IMR-90 (cell line): ENCODE measurements around the gene AAMP. TPM values are rescaled to one million over a fixed set of nuclear protein-coding genes. Genes with fewer than 3 reads are reported as not detected.

Source experiments
- ATAC-seq: fragments of 200-7000 bp; cut with Tn5 transposase; 2 replicates; pipeline ENCODE4 v1.9.1; 2020; ENCODE audit warnings: low read depth, mild to moderate bottlenecking, moderate library complexity
- BruUV-seq: library from RNA; stranded (reverse); fragments of 400-500 nt; replicated peaks from 2 replicates; lab custom pipeline; 2021; lab: Mats Ljungman, UMichigan
- CTCF ChIA-PET: fragments of 300-600 bp; formaldehyde crosslinking; extraction: SDS; loops from one replicate; lab custom pipeline; 2021; ENCODE audit warnings: antibody characterized with exemption; lab: Yijun Ruan, JAX
- POLR2A ChIA-PET: fragments of 300-600 bp; sonication (Branson Sonifier 250); formaldehyde crosslinking; loops from one replicate; lab custom pipeline; 2022; ENCODE audit warnings: antibody characterized with exemption; ENCODE audit not compliant: unreplicated experiment; lab: Charles Lee
- DNase-seq: peaks from one replicate; pipeline ENCODE4 v3.0.0; 2013
- H2AFZ ChIP-seq: replicated peaks from 2 replicates; pipeline ENCODE3; 2013; ENCODE audit warnings: low read length, mild to moderate bottlenecking; ENCODE audit not compliant: poor library complexity
- H2AK5ac ChIP-seq: 2 replicates; pipeline ENCODE4 v1.6.1; 2013; ENCODE audit warnings: low read depth, low read length, inconsistent platforms
- H2AK9ac ChIP-seq: replicated peaks from 2 replicates; pipeline ENCODE3; 2013; ENCODE audit warnings: mild to moderate bottlenecking, low read depth, low read length, moderate library complexity; ENCODE audit not compliant: poor library complexity
- H2BK120ac ChIP-seq: 2 replicates; pipeline ENCODE4 v1.6.1; 2013; ENCODE audit warnings: low read depth, low read length, inconsistent platforms
- H2BK15ac ChIP-seq: 3 replicates; pipeline ENCODE4 v1.6.1; 2013; ENCODE audit warnings: low read depth, low read length, inconsistent platforms
- H2BK20ac ChIP-seq: 2 replicates; pipeline ENCODE4 v1.6.1; 2013; ENCODE audit warnings: low read depth, mild to moderate bottlenecking, inconsistent platforms, low read length, moderate library complexity
- H2BK5ac ChIP-seq: 2 replicates; pipeline ENCODE4 v1.6.1; 2013; ENCODE audit warnings: mild to moderate bottlenecking, low read depth, low read length, inconsistent platforms; ENCODE audit not compliant: poor library complexity, severe bottlenecking
- H3K14ac ChIP-seq: replicated peaks from 2 replicates; pipeline ENCODE4 v1.6.1; 2013; ENCODE audit warnings: low read depth, low read length, inconsistent platforms
- H3K18ac ChIP-seq: 2 replicates; pipeline ENCODE4 v1.6.1; 2013; ENCODE audit warnings: low read depth, low read length, control low read depth
- H3K23ac ChIP-seq: 2 replicates; pipeline ENCODE4 v1.6.1; 2013; ENCODE audit warnings: low read depth, low read length, inconsistent platforms
- H3K27ac ChIP-seq: 2 replicates; pipeline ENCODE4 v1.5.1; 2013; ENCODE audit warnings: mild to moderate bottlenecking, control low read depth, low read length; ENCODE audit not compliant: insufficient read depth
- H3K27me3 ChIP-seq: 2 replicates; pipeline ENCODE4 v1.6.1; 2013; ENCODE audit warnings: low read length; ENCODE audit not compliant: control insufficient read depth, insufficient read depth
- H3K36me3 ChIP-seq: 2 replicates; pipeline ENCODE4 v1.6.1; 2013; ENCODE audit warnings: low read length, mixed read lengths; ENCODE audit not compliant: control insufficient read depth, insufficient read depth
- H3K4ac ChIP-seq: 2 replicates; pipeline ENCODE4 v1.6.1; 2013; ENCODE audit warnings: low read depth, low read length, inconsistent platforms
- H3K4me1 ChIP-seq: 2 replicates; pipeline ENCODE4 v1.6.1; 2013; ENCODE audit warnings: low read length, mixed read lengths; ENCODE audit not compliant: control insufficient read depth, insufficient read depth
- H3K4me2 ChIP-seq: 2 replicates; pipeline ENCODE4 v1.6.1; 2013; ENCODE audit warnings: low read depth, mild to moderate bottlenecking, control low read depth, low read length, moderate library complexity
- H3K4me3 ChIP-seq: 2 replicates; pipeline ENCODE4 v1.5.1; 2013; ENCODE audit warnings: low read depth, mild to moderate bottlenecking, control low read depth, low read length, moderate library complexity; ENCODE audit not compliant: insufficient read depth
- H3K56ac ChIP-seq: 2 replicates; pipeline ENCODE4 v1.6.1; 2013; ENCODE audit warnings: low read length, inconsistent platforms; ENCODE audit not compliant: insufficient read depth; ENCODE audit errors: extremely low read depth
- H3K79me1 ChIP-seq, 2 experiments: 2 replicates each; pipeline ENCODE4 v1.6.1; 2013; ENCODE audit warnings: low read length in 2 of 2, inconsistent platforms in 1 of 2, low read depth in 1 of 2
- H3K9ac ChIP-seq: 2 replicates; pipeline ENCODE4 v1.6.1; 2013; ENCODE audit warnings: low read depth, low read length, control low read depth
- H3K9me1 ChIP-seq: 2 replicates; pipeline ENCODE4 v1.6.1; 2013; ENCODE audit warnings: low read length, inconsistent platforms; ENCODE audit not compliant: insufficient read depth
- H3K9me3 ChIP-seq: 2 replicates; pipeline ENCODE4 v1.6.1; 2013; ENCODE audit warnings: low read length; ENCODE audit not compliant: control insufficient read depth, insufficient read depth
- H4K20me1 ChIP-seq: 2 replicates; pipeline ENCODE4 v1.6.1; 2013; ENCODE audit warnings: low read length, inconsistent platforms; ENCODE audit not compliant: insufficient read depth
- H4K5ac ChIP-seq: 2 replicates; pipeline ENCODE4 v1.6.1; 2013; ENCODE audit warnings: mild to moderate bottlenecking, low read depth, low read length, control low read depth
- H4K8ac ChIP-seq, 2 experiments: 2 replicates each; pipeline ENCODE4 v1.6.1; 2013; ENCODE audit warnings: low read depth in 2 of 2, low read length in 2 of 2, control low read depth in 1 of 2, inconsistent platforms in 1 of 2
- H4K91ac ChIP-seq: 2 replicates; pipeline ENCODE4 v1.6.1; 2013; ENCODE audit warnings: low read depth, low read length, inconsistent platforms; ENCODE audit not compliant: insufficient read depth
- BHLHE40 ChIP-seq: fragments of 150-350 bp; IDR thresholded peaks from 2 replicates; pipeline ENCODE4 v1.6.1; 2016; ENCODE audit warnings: mild to moderate bottlenecking, low read depth, low read length
- CHD1 ChIP-seq: IDR thresholded peaks from 2 replicates; pipeline ENCODE4 v1.6.1; 2012; ENCODE audit warnings: low read depth, low read length, improper control_type of control experiment
- FOS ChIP-seq: fragments of 150-350 bp; IDR thresholded peaks from 2 replicates; pipeline ENCODE4 v1.6.1; 2016; ENCODE audit warnings: low read depth, low read length
- MAFK ChIP-seq: IDR thresholded peaks from 2 replicates; pipeline ENCODE4 v1.6.1; 2012; ENCODE audit warnings: low read depth, low read length, improper control_type of control experiment
- MAZ ChIP-seq: IDR thresholded peaks from 2 replicates; pipeline ENCODE4 v1.6.1; 2012; ENCODE audit warnings: low read depth, mild to moderate bottlenecking, low read length, improper control_type of control experiment, moderate library complexity, borderline replicate concordance
- NFE2L2 ChIP-seq: fragments of 150-350 bp; IDR thresholded peaks from 2 replicates; pipeline ENCODE4 v1.6.1; 2016; ENCODE audit warnings: low read depth, mild to moderate bottlenecking, low read length
- POLR2A ChIP-seq: IDR thresholded peaks from 2 replicates; pipeline ENCODE4 v1.6.1; 2012; ENCODE audit warnings: mild to moderate bottlenecking, low read depth, low read length
- RAD21 ChIP-seq: IDR thresholded peaks from 2 replicates; pipeline ENCODE4 v1.6.1; 2012; ENCODE audit warnings: low read length, improper control_type of control experiment
- RCOR1 ChIP-seq: IDR thresholded peaks from 2 replicates; pipeline ENCODE4 v1.6.1; 2012; ENCODE audit warnings: mild to moderate bottlenecking, low read length, improper control_type of control experiment; ENCODE audit not compliant: insufficient replicate concordance
- SMC3 ChIP-seq: fragments of 150-350 bp; IDR thresholded peaks from 2 replicates; pipeline ENCODE4 v1.6.1; 2016; ENCODE audit warnings: low read depth, mild to moderate bottlenecking, antibody characterized with exemption, low read length, moderate library complexity
- WGBS, 2 experiments: methylation state at CpG; one replicate each; pipeline versions ENCODE4 v1.1.5 to v1.1.7; 2013; ENCODE audit warnings: missing lambda C conversion rate in 2 of 2; ENCODE audit not compliant: insufficient read length in 1 of 2; ENCODE audit errors: extremely low coverage in 2 of 2; 5-methylcytosine and 5-hydroxymethylcytosine counted together
- dilution Hi-C: fragments of 300-500 bp; cut with HindIII; formaldehyde crosslinking; loops from one replicate; pipeline ENCODE4 v1.14.3; 2018; ENCODE audit warnings: low sequenced_read_pairs; ENCODE audit not compliant: unreplicated experiment
- in situ Hi-C: fragments of 300-500 bp; cut with MboI; formaldehyde crosslinking; loops from 3 replicates; pipeline ENCODE4 v1.14.3; 2019; ENCODE audit warnings: low sequenced_read_pairs, inconsistent platforms, mixed read lengths
- intact Hi-C: fragments of 100-400 bp; cut with micrococcal nuclease; formaldehyde crosslinking; loops from 2 replicates; pipeline ENCODE4 v1.10.0; 2022
- polyA plus RNA-seq, 3 experiments: library from polyadenylated mRNA; depleted of rRNA; stranded (reverse); fragments of >200 nt; gene quantifications; 2 replicates each; pipeline ENCODE4 v1.2.3, GENCODE V29; 2012; ENCODE audit warnings: low replicate concordance in 1 of 3
- total RNA-seq: library from RNA; depleted of rRNA; stranded (reverse); fragments of >200 nt; gene quantifications from 2 replicates; pipeline ENCODE4 v1.2.3, GENCODE V29; 2012
- TF ChIP-seq, protein P1 (sequence below): fragments of 150-350 bp; IDR thresholded peaks from 2 replicates; pipeline ENCODE4 v1.6.1; 2016; ENCODE audit warnings: low read depth, mild to moderate bottlenecking, low read length, moderate library complexity, borderline replicate concordance
- TF ChIP-seq, protein P2 (sequence below): fragments of 150-350 bp; IDR thresholded peaks from 2 replicates; pipeline ENCODE4 v1.6.1; 2017; ENCODE audit warnings: mild to moderate bottlenecking, antibody characterized with exemption, low read length, low read depth
- TF ChIP-seq, protein P3 (sequence below): conservative IDR thresholded peaks from 2 replicates; pipeline ENCODE4 v1.5.1; 2012; ENCODE audit warnings: mild to moderate bottlenecking, low read depth, low read length, improper control_type of control experiment

The AAMP gene
- total and polyA plus RNA-seq, 2 of the 4 experiments (the other 2 are of a cell fraction) = 104 to 112 TPM

DNA sequence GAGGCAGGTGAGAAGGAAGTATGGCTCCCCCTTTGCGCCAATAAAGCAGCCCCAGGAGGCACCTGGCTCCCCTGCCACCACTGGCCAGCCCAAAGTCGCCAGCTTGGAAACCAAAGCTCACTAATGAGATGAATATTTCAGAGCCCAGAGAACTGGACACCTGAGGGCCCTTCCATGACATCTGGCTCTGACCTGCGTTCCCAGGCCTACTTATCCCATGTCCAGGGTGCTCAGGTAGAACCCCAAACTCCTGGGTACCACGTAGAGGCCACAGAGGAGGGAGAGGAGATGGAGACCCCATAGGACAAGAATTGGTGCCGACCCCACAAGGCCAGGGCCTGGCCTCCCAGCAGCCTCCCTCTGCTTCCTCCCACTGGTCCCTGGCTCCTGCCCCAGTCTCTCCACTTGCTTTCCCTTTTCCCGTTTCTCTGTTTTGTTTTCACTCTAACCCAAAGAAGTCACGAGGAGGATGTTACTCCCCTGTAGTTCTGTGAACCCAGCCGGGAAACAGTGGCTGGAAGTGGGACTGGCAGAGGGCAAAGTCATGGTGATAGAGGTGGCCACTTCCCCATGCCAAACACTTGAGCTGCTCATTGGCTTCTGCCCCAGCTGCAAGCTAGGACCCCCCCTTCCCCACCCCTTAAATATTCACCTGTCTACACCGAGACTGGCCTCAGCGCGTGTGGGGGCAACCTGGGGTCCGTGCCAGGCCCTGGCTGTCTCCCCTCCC, 21.5 kb upstream of the AAMP start:
- ATAC-seq (no peak; the same call in 1 of the 2 replicates), DNase-seq (peak; percentile 31)
- Histone ChIP-seq H3K27me3 (no peaks in the 10 kb centered on the region), H2AK9ac (peak overlapping the region; percentile 98), H4K5ac (peak overlapping the region; percentile 45; the same call in 1 of the 2 replicates), H3K4ac (peak overlapping the region; percentile 92), H3K4me2 (peak overlapping the region; percentile 92), H3K4me3 (peak overlapping the region; percentile 86), H2BK5ac (peak overlapping the region; percentile 80), H4K91ac (peak overlapping the region; percentile 75), H2BK20ac (no peak overlapping the region), H3K36me3 (no peaks in the 10 kb centered on the region), H2AFZ (peak overlapping the region; percentile 80), H3K4me1 (peaks cover 20% of the 10 kb centered on the region), H3K27ac (peak overlapping the region; percentile 92), H3K14ac (peak overlapping the region; percentile 94), H2BK15ac (no peak overlapping the region), H3K9ac (peak overlapping the region; percentile 86), H3K9me3 (no peaks in the 10 kb centered on the region), H3K9me1 (peaks cover 18% of the 10 kb centered on the region), H3K18ac (peak overlapping the region; percentile 44; the same call in 1 of the 2 replicates), H2AK5ac (peak overlapping the region; percentile 65), H3K23ac (peak overlapping the region; percentile 76), H4K20me1 (peaks cover 15% of the 10 kb centered on the region), H4K8ac (peak overlapping the region; percentile 30 to 88; a peak in 2 of 4 replicates), H3K79me1 (peaks cover 15 to 41% of the 10 kb centered on the region in 2 experiments; a peak in 3 of 4 replicates), H3K56ac (0 out of 2 replicates have a peak overlapping the region, but pooled peaks have one; percentile 26), H2BK120ac (0 out of 2 replicates have a peak overlapping the region, but pooled peaks have one; percentile 51)
- intact Hi-C loops (loop anchor here (2.0 to 5.0 kb wide), 2 partner anchors 105 to 356 kb away; no protein-coding TSS in a partner anchor), in situ Hi-C loops (no loop called here), dilution Hi-C loops (no loop called here)
- no TSS peak for BruUV-seq
- ChIA-PET POLR2A (no interaction called here), CTCF (interaction anchor here (1.6 kb wide), 1 partner anchor 19 kb away, joined by 4 read pairs; no protein-coding TSS in a partner anchor)
- WGBS, 2 experiments = 67% methylated on average over 1 of the region's 12 CpGs; no CpG with 5 or more reads in 1 of the 2 experiments
- TF ChIP-seq NFE2L2 = no peak
- no peak for TF ChIP-seq MAFK
- TF ChIP-seq BHLHE40 = no peak
- TF ChIP-seq, protein P1, sequence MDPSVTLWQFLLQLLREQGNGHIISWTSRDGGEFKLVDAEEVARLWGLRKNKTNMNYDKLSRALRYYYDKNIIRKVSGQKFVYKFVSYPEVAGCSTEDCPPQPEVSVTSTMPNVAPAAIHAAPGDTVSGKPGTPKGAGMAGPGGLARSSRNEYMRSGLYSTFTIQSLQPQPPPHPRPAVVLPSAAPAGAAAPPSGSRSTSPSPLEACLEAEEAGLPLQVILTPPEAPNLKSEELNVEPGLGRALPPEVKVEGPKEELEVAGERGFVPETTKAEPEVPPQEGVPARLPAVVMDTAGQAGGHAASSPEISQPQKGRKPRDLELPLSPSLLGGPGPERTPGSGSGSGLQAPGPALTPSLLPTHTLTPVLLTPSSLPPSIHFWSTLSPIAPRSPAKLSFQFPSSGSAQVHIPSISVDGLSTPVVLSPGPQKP = no peak
- TF ChIP-seq RAD21 = no peak
- TF ChIP-seq RCOR1 = no peak
- TF ChIP-seq MAZ = no peak
- TF ChIP-seq, protein P2, sequence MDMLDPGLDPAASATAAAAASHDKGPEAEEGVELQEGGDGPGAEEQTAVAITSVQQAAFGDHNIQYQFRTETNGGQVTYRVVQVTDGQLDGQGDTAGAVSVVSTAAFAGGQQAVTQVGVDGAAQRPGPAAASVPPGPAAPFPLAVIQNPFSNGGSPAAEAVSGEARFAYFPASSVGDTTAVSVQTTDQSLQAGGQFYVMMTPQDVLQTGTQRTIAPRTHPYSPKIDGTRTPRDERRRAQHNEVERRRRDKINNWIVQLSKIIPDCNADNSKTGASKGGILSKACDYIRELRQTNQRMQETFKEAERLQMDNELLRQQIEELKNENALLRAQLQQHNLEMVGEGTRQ = no peak
- TF ChIP-seq, protein P3, sequence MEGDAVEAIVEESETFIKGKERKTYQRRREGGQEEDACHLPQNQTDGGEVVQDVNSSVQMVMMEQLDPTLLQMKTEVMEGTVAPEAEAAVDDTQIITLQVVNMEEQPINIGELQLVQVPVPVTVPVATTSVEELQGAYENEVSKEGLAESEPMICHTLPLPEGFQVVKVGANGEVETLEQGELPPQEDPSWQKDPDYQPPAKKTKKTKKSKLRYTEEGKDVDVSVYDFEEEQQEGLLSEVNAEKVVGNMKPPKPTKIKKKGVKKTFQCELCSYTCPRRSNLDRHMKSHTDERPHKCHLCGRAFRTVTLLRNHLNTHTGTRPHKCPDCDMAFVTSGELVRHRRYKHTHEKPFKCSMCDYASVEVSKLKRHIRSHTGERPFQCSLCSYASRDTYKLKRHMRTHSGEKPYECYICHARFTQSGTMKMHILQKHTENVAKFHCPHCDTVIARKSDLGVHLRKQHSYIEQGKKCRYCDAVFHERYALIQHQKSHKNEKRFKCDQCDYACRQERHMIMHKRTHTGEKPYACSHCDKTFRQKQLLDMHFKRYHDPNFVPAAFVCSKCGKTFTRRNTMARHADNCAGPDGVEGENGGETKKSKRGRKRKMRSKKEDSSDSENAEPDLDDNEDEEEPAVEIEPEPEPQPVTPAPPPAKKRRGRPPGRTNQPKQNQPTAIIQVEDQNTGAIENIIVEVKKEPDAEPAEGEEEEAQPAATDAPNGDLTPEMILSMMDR = no peak
- TF ChIP-seq CHD1 = no peak
- no peak for TF ChIP-seq FOS
- TF ChIP-seq POLR2A = no peak
- TF ChIP-seq SMC3 = no peak
